ENCODE results near the gene PSTPIP2.

DNA sequence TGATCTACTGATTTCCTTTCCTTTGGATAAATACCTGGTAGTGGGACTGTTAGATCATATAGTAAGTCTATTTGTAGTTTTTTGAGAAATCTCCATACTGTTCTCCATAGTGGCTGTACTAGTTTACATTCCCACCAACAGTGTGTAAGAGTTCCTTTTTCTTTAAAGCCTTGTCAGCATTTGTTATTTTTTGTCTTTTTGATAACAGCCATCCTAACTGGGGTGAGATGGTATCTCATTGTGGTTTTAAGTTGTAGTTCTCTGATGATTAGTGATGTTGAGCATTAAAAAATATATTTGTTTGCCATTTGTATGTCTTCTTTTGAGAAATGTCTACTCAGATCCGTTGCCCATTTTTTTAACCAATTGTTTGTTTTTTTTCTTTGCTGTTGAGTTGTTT lies 71.0 kb downstream of the PSTPIP2 start:
- TF ChIP-seq, protein P1, sequence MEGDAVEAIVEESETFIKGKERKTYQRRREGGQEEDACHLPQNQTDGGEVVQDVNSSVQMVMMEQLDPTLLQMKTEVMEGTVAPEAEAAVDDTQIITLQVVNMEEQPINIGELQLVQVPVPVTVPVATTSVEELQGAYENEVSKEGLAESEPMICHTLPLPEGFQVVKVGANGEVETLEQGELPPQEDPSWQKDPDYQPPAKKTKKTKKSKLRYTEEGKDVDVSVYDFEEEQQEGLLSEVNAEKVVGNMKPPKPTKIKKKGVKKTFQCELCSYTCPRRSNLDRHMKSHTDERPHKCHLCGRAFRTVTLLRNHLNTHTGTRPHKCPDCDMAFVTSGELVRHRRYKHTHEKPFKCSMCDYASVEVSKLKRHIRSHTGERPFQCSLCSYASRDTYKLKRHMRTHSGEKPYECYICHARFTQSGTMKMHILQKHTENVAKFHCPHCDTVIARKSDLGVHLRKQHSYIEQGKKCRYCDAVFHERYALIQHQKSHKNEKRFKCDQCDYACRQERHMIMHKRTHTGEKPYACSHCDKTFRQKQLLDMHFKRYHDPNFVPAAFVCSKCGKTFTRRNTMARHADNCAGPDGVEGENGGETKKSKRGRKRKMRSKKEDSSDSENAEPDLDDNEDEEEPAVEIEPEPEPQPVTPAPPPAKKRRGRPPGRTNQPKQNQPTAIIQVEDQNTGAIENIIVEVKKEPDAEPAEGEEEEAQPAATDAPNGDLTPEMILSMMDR (conservative IDR thresholded peaks at IDR 0.05; ENCODE audit: low read length): no peak
- no peak for TF ChIP-seq EZH2phosphoT487 (IDR thresholded peaks at IDR 0.05; ENCODE audit: borderline replicate concordance)
